IMR-90 (cell line): Measurements from ENCODE around the gene GPR89B. TPM values are rescaled to one million over a fixed set of nuclear protein-coding genes. Genes with fewer than 3 reads are reported as not detected.
A peak's percentile ranks its signal among the peaks of the same experiment; 100 is the strongest.
"Not testable (repeated sequence)": the region's sequence is repeated elsewhere in the genome, so short reads cannot be mapped to it uniquely, and the experiment has no call there.

ENCODE experiments used
- ATAC-seq: fragments of 200-7000 bp; cut with Tn5 transposase; 2 replicates; pipeline ENCODE4 v1.9.1; 2020; ENCODE audit warnings: low read depth, mild to moderate bottlenecking, moderate library complexity
- BruUV-seq: library from RNA; stranded (reverse); fragments of 400-500 nt; replicated peaks from 2 replicates; lab custom pipeline; 2021; lab: Mats Ljungman, UMichigan
- CTCF ChIA-PET: fragments of 300-600 bp; formaldehyde crosslinking; extraction: SDS; loops from one replicate; lab custom pipeline; 2021; ENCODE audit warnings: antibody characterized with exemption; lab: Yijun Ruan, JAX
- POLR2A ChIA-PET: fragments of 300-600 bp; sonication (Branson Sonifier 250); formaldehyde crosslinking; loops from one replicate; lab custom pipeline; 2022; ENCODE audit warnings: antibody characterized with exemption; ENCODE audit not compliant: unreplicated experiment; lab: Charles Lee
- DNase-seq: peaks from one replicate; pipeline ENCODE4 v3.0.0; 2013
- H2AFZ ChIP-seq: replicated peaks from 2 replicates; pipeline ENCODE3; 2013; ENCODE audit warnings: low read length, mild to moderate bottlenecking; ENCODE audit not compliant: poor library complexity
- H2AK5ac ChIP-seq: 2 replicates; pipeline ENCODE4 v1.6.1; 2013; ENCODE audit warnings: low read depth, low read length, inconsistent platforms
- H2AK9ac ChIP-seq: replicated peaks from 2 replicates; pipeline ENCODE3; 2013; ENCODE audit warnings: mild to moderate bottlenecking, low read depth, low read length, moderate library complexity; ENCODE audit not compliant: poor library complexity
- H2BK120ac ChIP-seq: 2 replicates; pipeline ENCODE4 v1.6.1; 2013; ENCODE audit warnings: low read depth, low read length, inconsistent platforms
- H2BK15ac ChIP-seq: 3 replicates; pipeline ENCODE4 v1.6.1; 2013; ENCODE audit warnings: low read depth, low read length, inconsistent platforms
- H2BK20ac ChIP-seq: 2 replicates; pipeline ENCODE4 v1.6.1; 2013; ENCODE audit warnings: low read depth, mild to moderate bottlenecking, inconsistent platforms, low read length, moderate library complexity
- H2BK5ac ChIP-seq: 2 replicates; pipeline ENCODE4 v1.6.1; 2013; ENCODE audit warnings: mild to moderate bottlenecking, low read depth, low read length, inconsistent platforms; ENCODE audit not compliant: poor library complexity, severe bottlenecking
- H3K14ac ChIP-seq: replicated peaks from 2 replicates; pipeline ENCODE4 v1.6.1; 2013; ENCODE audit warnings: low read depth, low read length, inconsistent platforms
- H3K18ac ChIP-seq: 2 replicates; pipeline ENCODE4 v1.6.1; 2013; ENCODE audit warnings: low read depth, low read length, control low read depth
- H3K23ac ChIP-seq: 2 replicates; pipeline ENCODE4 v1.6.1; 2013; ENCODE audit warnings: low read depth, low read length, inconsistent platforms
- H3K27ac ChIP-seq: 2 replicates; pipeline ENCODE4 v1.5.1; 2013; ENCODE audit warnings: mild to moderate bottlenecking, control low read depth, low read length; ENCODE audit not compliant: insufficient read depth
- H3K27me3 ChIP-seq: 2 replicates; pipeline ENCODE4 v1.6.1; 2013; ENCODE audit warnings: low read length; ENCODE audit not compliant: control insufficient read depth, insufficient read depth
- H3K36me3 ChIP-seq: 2 replicates; pipeline ENCODE4 v1.6.1; 2013; ENCODE audit warnings: low read length, mixed read lengths; ENCODE audit not compliant: control insufficient read depth, insufficient read depth
- H3K4ac ChIP-seq: 2 replicates; pipeline ENCODE4 v1.6.1; 2013; ENCODE audit warnings: low read depth, low read length, inconsistent platforms
- H3K4me1 ChIP-seq: 2 replicates; pipeline ENCODE4 v1.6.1; 2013; ENCODE audit warnings: low read length, mixed read lengths; ENCODE audit not compliant: control insufficient read depth, insufficient read depth
- H3K4me2 ChIP-seq: 2 replicates; pipeline ENCODE4 v1.6.1; 2013; ENCODE audit warnings: low read depth, mild to moderate bottlenecking, control low read depth, low read length, moderate library complexity
- H3K4me3 ChIP-seq: 2 replicates; pipeline ENCODE4 v1.5.1; 2013; ENCODE audit warnings: low read depth, mild to moderate bottlenecking, control low read depth, low read length, moderate library complexity; ENCODE audit not compliant: insufficient read depth
- H3K56ac ChIP-seq: 2 replicates; pipeline ENCODE4 v1.6.1; 2013; ENCODE audit warnings: low read length, inconsistent platforms; ENCODE audit not compliant: insufficient read depth; ENCODE audit errors: extremely low read depth
- H3K79me1 ChIP-seq, 2 experiments: 2 replicates each; pipeline ENCODE4 v1.6.1; 2013; ENCODE audit warnings: low read length in 2 of 2, inconsistent platforms in 1 of 2, low read depth in 1 of 2
- H3K9ac ChIP-seq: 2 replicates; pipeline ENCODE4 v1.6.1; 2013; ENCODE audit warnings: low read depth, low read length, control low read depth
- H3K9me1 ChIP-seq: 2 replicates; pipeline ENCODE4 v1.6.1; 2013; ENCODE audit warnings: low read length, inconsistent platforms; ENCODE audit not compliant: insufficient read depth
- H3K9me3 ChIP-seq: 2 replicates; pipeline ENCODE4 v1.6.1; 2013; ENCODE audit warnings: low read length; ENCODE audit not compliant: control insufficient read depth, insufficient read depth
- H4K20me1 ChIP-seq: 2 replicates; pipeline ENCODE4 v1.6.1; 2013; ENCODE audit warnings: low read length, inconsistent platforms; ENCODE audit not compliant: insufficient read depth
- H4K5ac ChIP-seq: 2 replicates; pipeline ENCODE4 v1.6.1; 2013; ENCODE audit warnings: mild to moderate bottlenecking, low read depth, low read length, control low read depth
- H4K8ac ChIP-seq, 2 experiments: 2 replicates each; pipeline ENCODE4 v1.6.1; 2013; ENCODE audit warnings: low read depth in 2 of 2, low read length in 2 of 2, control low read depth in 1 of 2, inconsistent platforms in 1 of 2
- H4K91ac ChIP-seq: 2 replicates; pipeline ENCODE4 v1.6.1; 2013; ENCODE audit warnings: low read depth, low read length, inconsistent platforms; ENCODE audit not compliant: insufficient read depth
- WGBS, 2 experiments: methylation state at CpG; one replicate each; pipeline versions ENCODE4 v1.1.5 to v1.1.7; 2013; ENCODE audit warnings: missing lambda C conversion rate in 2 of 2; ENCODE audit not compliant: insufficient read length in 1 of 2; ENCODE audit errors: extremely low coverage in 2 of 2; 5-methylcytosine and 5-hydroxymethylcytosine counted together
- dilution Hi-C: fragments of 300-500 bp; cut with HindIII; formaldehyde crosslinking; loops from one replicate; pipeline ENCODE4 v1.14.3; 2018; ENCODE audit warnings: low sequenced_read_pairs; ENCODE audit not compliant: unreplicated experiment
- in situ Hi-C: fragments of 300-500 bp; cut with MboI; formaldehyde crosslinking; loops from 3 replicates; pipeline ENCODE4 v1.14.3; 2019; ENCODE audit warnings: low sequenced_read_pairs, inconsistent platforms, mixed read lengths
- intact Hi-C: fragments of 100-400 bp; cut with micrococcal nuclease; formaldehyde crosslinking; loops from 2 replicates; pipeline ENCODE4 v1.10.0; 2022
- polyA plus RNA-seq, 3 experiments: library from polyadenylated mRNA; depleted of rRNA; stranded (reverse); fragments of >200 nt; gene quantifications; 2 replicates each; pipeline ENCODE4 v1.2.3, GENCODE V29; 2012; ENCODE audit warnings: low replicate concordance in 1 of 3
- total RNA-seq: library from RNA; depleted of rRNA; stranded (reverse); fragments of >200 nt; gene quantifications from 2 replicates; pipeline ENCODE4 v1.2.3, GENCODE V29; 2012

GPR89B gene
- total and polyA plus RNA-seq, 2 of the 4 experiments (the other 2 are of a cell fraction) = 9.4 to 13.1 TPM

DNA sequence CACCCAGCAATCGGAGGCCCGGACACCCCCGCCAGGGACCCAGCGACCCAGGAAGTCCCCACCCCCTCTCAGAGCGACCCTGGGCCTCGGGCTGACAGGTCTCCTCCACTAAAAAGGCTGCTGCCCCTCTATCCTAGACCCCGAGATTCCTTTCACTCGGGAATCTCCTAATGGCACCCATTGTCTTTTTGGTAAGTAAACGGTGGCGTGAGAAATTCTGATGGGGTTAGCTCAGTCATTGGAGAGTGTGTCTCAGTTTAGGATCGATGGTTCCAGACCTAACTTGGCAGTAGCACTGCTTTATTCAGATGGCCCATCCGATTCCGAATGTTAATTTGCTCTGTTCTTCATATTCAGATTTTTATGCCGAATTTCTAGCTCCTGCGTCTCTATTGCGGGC lies 104.9 kb downstream of the GPR89B start:
- H3K9ac ChIP-seq, POLR2A ChIA-PET: not testable (repeated sequence)

GRCh38 chr1:148037850-148038461 lies 109.7 kb downstream of the GPR89B start:
- no CpG with 5 or more reads among the region's 21 CpGs for WGBS, 2 experiments
- H4K91ac ChIP-seq, H3K4ac ChIP-seq, CTCF ChIA-PET, H2BK15ac ChIP-seq, intact Hi-C loops, H2BK5ac ChIP-seq, H3K79me1 ChIP-seq, H3K36me3 ChIP-seq, H3K4me1 ChIP-seq, H3K9me1 ChIP-seq, H2AFZ ChIP-seq, in situ Hi-C loops, H3K23ac ChIP-seq, H3K9me3 ChIP-seq, H2AK9ac ChIP-seq, H3K9ac ChIP-seq, H2BK20ac ChIP-seq, BruUV-seq, H2BK120ac ChIP-seq, H3K14ac ChIP-seq, H4K5ac ChIP-seq, POLR2A ChIA-PET, H4K20me1 ChIP-seq, H3K27me3 ChIP-seq, H4K8ac ChIP-seq, H3K56ac ChIP-seq, ATAC-seq, DNase-seq, H3K27ac ChIP-seq, dilution Hi-C loops, H3K18ac ChIP-seq, H2AK5ac ChIP-seq: not testable (repeated sequence)
- H3K4me3 ChIP-seq = peak overlapping the region; percentile 35
- peak overlapping the region; percentile 52 for H3K4me2 ChIP-seq

More for the DNA sequence above, 104.9 kb downstream of the GPR89B start:
- H3K9me1 ChIP-seq, H3K23ac ChIP-seq, H4K91ac ChIP-seq, H3K36me3 ChIP-seq, H3K4me2 ChIP-seq, H2BK15ac ChIP-seq, H2AFZ ChIP-seq, H3K14ac ChIP-seq, H3K27ac ChIP-seq, H4K20me1 ChIP-seq, H3K9me3 ChIP-seq, H3K56ac ChIP-seq, CTCF ChIA-PET, H2BK120ac ChIP-seq, DNase-seq, H2BK20ac ChIP-seq, H3K4ac ChIP-seq, H3K18ac ChIP-seq, dilution Hi-C loops, intact Hi-C loops, BruUV-seq, H2AK5ac ChIP-seq, H2AK9ac ChIP-seq, H3K4me1 ChIP-seq, H3K27me3 ChIP-seq, H4K8ac ChIP-seq, H2BK5ac ChIP-seq, in situ Hi-C loops, H4K5ac ChIP-seq, H3K79me1 ChIP-seq: not testable (repeated sequence)
- no CpG with 5 or more reads among the region's 16 CpGs for WGBS, 2 experiments
- peak; percentile 40 for ATAC-seq
- peak overlapping the region; percentile 20; the same call in 1 of the 2 replicates for H3K4me3 ChIP-seq
